Measurements from ENCODE around the gene SLC1A2. TPM values are rescaled to one million over a fixed set of nuclear protein-coding genes. Genes with fewer than 3 reads are reported as not detected.

The SLC1A2 gene
- total RNA-seq, 1 experiment from 2014 or later = 0.25 TPM

DNA sequence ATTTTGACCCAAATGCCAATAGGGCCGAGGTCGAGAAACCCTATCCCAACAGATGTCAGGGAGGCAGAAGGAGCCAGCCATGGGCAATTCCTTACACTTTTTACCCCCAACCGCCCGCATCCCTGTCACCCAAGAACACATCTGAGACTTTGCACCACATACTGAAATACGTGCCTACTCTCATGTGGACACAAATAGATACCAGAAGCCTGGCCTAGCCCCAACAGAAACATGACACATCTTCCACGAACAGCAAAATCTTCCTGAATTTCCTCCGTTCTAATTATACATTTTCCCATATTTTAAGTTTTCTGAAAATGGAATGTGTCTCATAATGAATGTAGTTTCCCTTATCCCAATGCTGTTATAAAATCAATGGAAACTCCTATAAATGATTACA lies 64.7 kb downstream of the SLC1A2 start:
- Histone ChIP-seq H3K27me3 (ENCODE audit: insufficient read depth, low read length) (no peaks in the 10 kb centered on the region), H3K4me2 (ENCODE audit: low read length) (no peak overlapping the region), H4K20me1 (ENCODE audit: insufficient read depth) (no peaks in the 10 kb centered on the region), H2AFZ (ENCODE audit: low read depth, low read length, poor library complexity, severe bottlenecking) (no peak overlapping the region), H3K9ac (ENCODE audit: low read length) (no peak overlapping the region), H3K79me2 (ENCODE audit: insufficient read depth, low read length) (no peaks in the 10 kb centered on the region), H3K36me3 (ENCODE audit: control insufficient read depth in 1 of 2, insufficient read depth in 2 of 2, low read length in 2 of 2) (no peaks in the 10 kb centered on the region), H3K9me3 (ENCODE audit: control insufficient read depth in 1 of 2, insufficient read depth in 1 of 2, low read depth in 1 of 2, low read length in 2 of 2) (no peaks in the 10 kb centered on the region), H3K4me1 (ENCODE audit: control insufficient read depth in 1 of 2, insufficient read depth in 2 of 2, low read length in 2 of 2) (no peaks in the 10 kb centered on the region), H3K9me2 (ENCODE audit: insufficient read depth) (no peaks in the 10 kb centered on the region), H3K4me3 (replicated peaks in 1 of 2; ENCODE audit: low read depth in 1 of 2, low read length in 2 of 2) (no peak overlapping the region), H3K27ac (ENCODE audit: low read depth, low read length) (no peak overlapping the region)
- DNase-seq (ENCODE audit: low read depth, low spot score) = no peak
- no peak for TF ChIP-seq EZH2phosphoT487 (IDR thresholded peaks at IDR 0.05; ENCODE audit: borderline replicate concordance)
- no peak for TF ChIP-seq TCF7L2 (IDR thresholded peaks at IDR 0.05; ENCODE audit: borderline replicate concordance, extremely low read depth, insufficient read depth, insufficient read length)
- intact Hi-C loops (cut with micrococcal nuclease) = no loop called here
- POLR2A ChIA-PET = no interaction called here
- CTCF ChIA-PET = no interaction called here
- RAD21 ChIA-PET (ENCODE audit: low non-redundant PET in 1 of 2, low total read pairs in 2 of 2, uncharacterized antibody in 2 of 2, unreplicated experiment in 2 of 2) = no interaction called here
- ATAC-seq = no peak
- BruUV-seq (replicated peaks) = no TSS peak

DNA sequence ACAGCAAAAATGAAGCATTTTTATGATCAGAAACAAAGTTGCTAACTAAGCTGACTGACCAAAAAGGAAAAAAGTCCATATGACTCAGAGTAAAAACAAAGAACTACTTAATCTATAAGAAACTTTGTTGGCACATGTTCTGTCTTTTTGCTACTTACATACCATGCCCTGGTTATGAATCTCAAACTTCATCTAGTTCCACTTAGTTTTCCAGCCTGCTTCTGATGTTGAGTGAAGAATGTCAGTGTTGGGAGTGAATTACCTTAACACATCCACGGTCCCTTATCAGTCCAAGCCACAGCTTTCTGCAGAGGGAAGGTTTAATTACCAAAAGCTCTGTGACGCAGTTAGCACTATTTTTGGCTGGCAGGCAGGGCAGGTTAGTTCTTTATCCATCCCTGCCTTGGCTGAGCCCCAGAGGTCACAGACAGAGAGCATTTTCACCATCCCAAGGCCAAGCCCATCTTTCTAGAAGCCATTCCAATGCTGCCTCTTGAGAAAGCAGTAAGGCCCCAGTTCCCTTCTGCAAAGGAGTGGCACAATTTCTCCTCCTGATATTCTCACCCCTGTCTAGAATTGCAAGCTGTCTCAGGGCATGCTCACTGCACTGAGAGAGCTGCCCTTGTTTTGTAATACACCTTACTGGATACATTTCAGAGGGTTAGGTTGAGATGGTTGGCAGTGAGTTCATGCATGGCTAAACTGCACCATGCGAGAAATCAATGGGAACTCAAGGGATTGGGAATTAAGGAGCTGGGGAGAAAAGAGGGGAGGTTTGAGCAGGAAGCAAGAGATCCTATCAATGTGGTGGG lies 67.1 kb downstream of the SLC1A2 start:
- Histone ChIP-seq H3K79me2 (ENCODE audit: insufficient read depth, low read length) (no peaks in the 10 kb centered on the region), H3K9ac (ENCODE audit: low read length) (no peak overlapping the region), H3K9me3 (ENCODE audit: control insufficient read depth in 1 of 2, insufficient read depth in 1 of 2, low read depth in 1 of 2, low read length in 2 of 2) (no peaks in the 10 kb centered on the region), H3K4me3 (replicated peaks in 1 of 2; ENCODE audit: low read depth in 1 of 2, low read length in 2 of 2) (no peak overlapping the region), H2AFZ (ENCODE audit: low read depth, low read length, poor library complexity, severe bottlenecking) (no peak overlapping the region), H3K27ac (ENCODE audit: low read depth, low read length) (no peak overlapping the region), H3K27me3 (ENCODE audit: insufficient read depth, low read length) (no peaks in the 10 kb centered on the region), H3K36me3 (ENCODE audit: control insufficient read depth in 1 of 2, insufficient read depth in 2 of 2, low read length in 2 of 2) (no peaks in the 10 kb centered on the region), H3K4me1 (ENCODE audit: control insufficient read depth in 1 of 2, insufficient read depth in 2 of 2, low read length in 2 of 2) (no peaks in the 10 kb centered on the region), H3K9me2 (ENCODE audit: insufficient read depth) (no peaks in the 10 kb centered on the region), H4K20me1 (ENCODE audit: insufficient read depth) (no peaks in the 10 kb centered on the region), H3K4me2 (ENCODE audit: low read length) (no peak overlapping the region)
- BruUV-seq (replicated peaks) = no TSS peak
- no peak for ATAC-seq
- CTCF ChIA-PET = no interaction called here
- POLR2A ChIA-PET = no interaction called here
- RAD21 ChIA-PET (ENCODE audit: low non-redundant PET in 1 of 2, low total read pairs in 2 of 2, uncharacterized antibody in 2 of 2, unreplicated experiment in 2 of 2) = no interaction called here
- no peak for DNase-seq (ENCODE audit: low read depth, low spot score)
- intact Hi-C loops (cut with micrococcal nuclease) = no loop called here
- TF ChIP-seq, protein P1, sequence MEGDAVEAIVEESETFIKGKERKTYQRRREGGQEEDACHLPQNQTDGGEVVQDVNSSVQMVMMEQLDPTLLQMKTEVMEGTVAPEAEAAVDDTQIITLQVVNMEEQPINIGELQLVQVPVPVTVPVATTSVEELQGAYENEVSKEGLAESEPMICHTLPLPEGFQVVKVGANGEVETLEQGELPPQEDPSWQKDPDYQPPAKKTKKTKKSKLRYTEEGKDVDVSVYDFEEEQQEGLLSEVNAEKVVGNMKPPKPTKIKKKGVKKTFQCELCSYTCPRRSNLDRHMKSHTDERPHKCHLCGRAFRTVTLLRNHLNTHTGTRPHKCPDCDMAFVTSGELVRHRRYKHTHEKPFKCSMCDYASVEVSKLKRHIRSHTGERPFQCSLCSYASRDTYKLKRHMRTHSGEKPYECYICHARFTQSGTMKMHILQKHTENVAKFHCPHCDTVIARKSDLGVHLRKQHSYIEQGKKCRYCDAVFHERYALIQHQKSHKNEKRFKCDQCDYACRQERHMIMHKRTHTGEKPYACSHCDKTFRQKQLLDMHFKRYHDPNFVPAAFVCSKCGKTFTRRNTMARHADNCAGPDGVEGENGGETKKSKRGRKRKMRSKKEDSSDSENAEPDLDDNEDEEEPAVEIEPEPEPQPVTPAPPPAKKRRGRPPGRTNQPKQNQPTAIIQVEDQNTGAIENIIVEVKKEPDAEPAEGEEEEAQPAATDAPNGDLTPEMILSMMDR (IDR thresholded peaks at IDR 0.05 in 2 of 3, conservative IDR thresholded peaks at IDR 0.05 in 1 of 3; ENCODE audit: borderline replicate concordance in 1 of 3, insufficient read depth in 1 of 3, low read depth in 2 of 3, low read length in 2 of 3) = no peak
- TF ChIP-seq POLR2AphosphoS5 (IDR thresholded peaks at IDR 0.05; ENCODE audit: low read depth, low read length) = no peak
- no peak for TF ChIP-seq FOSL1 (IDR thresholded peaks at IDR 0.05; ENCODE audit: low read depth)
- TF ChIP-seq EZH2phosphoT487 (IDR thresholded peaks at IDR 0.05; ENCODE audit: borderline replicate concordance) = no peak
- no peak for TF ChIP-seq YY1 (IDR thresholded peaks at IDR 0.05; ENCODE audit: extremely low read depth, insufficient replicate concordance, low read depth, low read length)
- TF ChIP-seq EGR1 (IDR thresholded peaks at IDR 0.05; ENCODE audit: low read depth) = no peak
- no peak for TF ChIP-seq TCF7L2 (IDR thresholded peaks at IDR 0.05; ENCODE audit: borderline replicate concordance, extremely low read depth, insufficient read depth, insufficient read length)
- TF ChIP-seq, protein P2, sequence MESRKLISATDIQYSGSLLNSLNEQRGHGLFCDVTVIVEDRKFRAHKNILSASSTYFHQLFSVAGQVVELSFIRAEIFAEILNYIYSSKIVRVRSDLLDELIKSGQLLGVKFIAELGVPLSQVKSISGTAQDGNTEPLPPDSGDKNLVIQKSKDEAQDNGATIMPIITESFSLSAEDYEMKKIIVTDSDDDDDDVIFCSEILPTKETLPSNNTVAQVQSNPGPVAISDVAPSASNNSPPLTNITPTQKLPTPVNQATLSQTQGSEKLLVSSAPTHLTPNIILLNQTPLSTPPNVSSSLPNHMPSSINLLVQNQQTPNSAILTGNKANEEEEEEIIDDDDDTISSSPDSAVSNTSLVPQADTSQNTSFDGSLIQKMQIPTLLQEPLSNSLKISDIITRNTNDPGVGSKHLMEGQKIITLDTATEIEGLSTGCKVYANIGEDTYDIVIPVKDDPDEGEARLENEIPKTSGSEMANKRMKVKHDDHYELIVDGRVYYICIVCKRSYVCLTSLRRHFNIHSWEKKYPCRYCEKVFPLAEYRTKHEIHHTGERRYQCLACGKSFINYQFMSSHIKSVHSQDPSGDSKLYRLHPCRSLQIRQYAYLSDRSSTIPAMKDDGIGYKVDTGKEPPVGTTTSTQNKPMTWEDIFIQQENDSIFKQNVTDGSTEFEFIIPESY (IDR thresholded peaks at IDR 0.05; ENCODE audit: extremely low read depth, insufficient replicate concordance, low read length) = no peak
- no peak for TF ChIP-seq CEBPB (IDR thresholded peaks at IDR 0.05; ENCODE audit: low read depth)
- no peak for TF ChIP-seq JUND (IDR thresholded peaks at IDR 0.05)
- TF ChIP-seq ELF1 (IDR thresholded peaks at IDR 0.05; ENCODE audit: borderline replicate concordance, low read depth) = no peak

Measured in HCT116 (cell line).